Central memory CD4-positive, alpha-beta T cell (primary cell): ENCODE data around the gene GHITM.
A peak's percentile ranks its signal among the peaks of the same experiment; 100 is the strongest.
"Not testable (repeated sequence)": the region's sequence is repeated elsewhere in the genome, so short reads cannot be mapped to it uniquely, and the experiment has no call there.

Experiments used
- DNase-seq: peaks from one replicate; pipeline ENCODE4 v3.0.0; 2022

The GHITM gene

GRCh38 chr10:84148006-84148597 is 8.8 kb downstream of the GHITM start:
- DNase-seq = peak; percentile 28

- DNase-seq = no peak
Measured at GRCh38 chr10:84149854-84150253, 10.5 kb downstream of the GHITM start.

- DNase-seq = no peak
Measured at GRCh38 chr10:84152769-84153168, 13.5 kb downstream of the GHITM start.

GRCh38 chr10:84155521-84155920 is 16.2 kb downstream of the GHITM start:
- no peak for DNase-seq

- DNase-seq = no peak
Measured at GRCh38 chr10:84156009-84156408, 16.7 kb downstream of the GHITM start.

GRCh38 chr10:84156768-84157167 is 17.5 kb downstream of the GHITM start:
- DNase-seq = no peak

GRCh38 chr10:84158061-84158460 is 18.8 kb downstream of the GHITM start:
- no peak for DNase-seq

GRCh38 chr10:84158550-84158949 is 19.2 kb downstream of the GHITM start:
- DNase-seq = no peak

GRCh38 chr10:84159076-84159685 is 19.9 kb downstream of the GHITM start:
- no peak for DNase-seq

GRCh38 chr10:84160663-84161362 is 21.5 kb downstream of the GHITM start:
- DNase-seq = no peak

GRCh38 chr10:84163996-84164395 is 24.7 kb downstream of the GHITM start:
- DNase-seq = no peak

GRCh38 chr10:84164442-84164841 is 25.1 kb downstream of the GHITM start:
- no peak for DNase-seq

GRCh38 chr10:84166620-84167288 is 27.4 kb downstream of the GHITM start:
- DNase-seq = no peak

GRCh38 chr10:84167289-84167653 is 28.0 kb downstream of the GHITM start:
- DNase-seq = not testable (repeated sequence)

- DNase-seq = not testable (repeated sequence)
Measured at GRCh38 chr10:84168382-84168781, 29.1 kb downstream of the GHITM start.

- not testable (repeated sequence) for DNase-seq
Measured at GRCh38 chr10:84171237-84171636, 31.9 kb downstream of the GHITM start.

- not testable (repeated sequence) for DNase-seq
Measured at GRCh38 chr10:84171700-84172466, 32.6 kb downstream of the GHITM start.

- no peak for DNase-seq
Measured at GRCh38 chr10:84172467-84173356, 33.4 kb downstream of the GHITM start.

- no peak for DNase-seq
Measured at GRCh38 chr10:84173501-84173929, 34.2 kb downstream of the GHITM start, which contains the start of gene GPR15LG. Gene GPR15LG (plus strand): TSS chr10:84173801. CDS start chr10:84173852, 51 bp downstream.

GRCh38 chr10:84175436-84175835 is 36.1 kb downstream of the GHITM start:
- no peak for DNase-seq

GRCh38 chr10:84176351-84176750 is 37.0 kb downstream of the GHITM start:
- no peak for DNase-seq
